Tibial nerve (tissue), 4 donors: Measurements from ENCODE around the gene MLKL.

Source experiments
- EP300 ChIP-seq, 2 donors: sonication (generic); formaldehyde crosslinking; IDR thresholded peaks; one replicate each; pipeline ENCODE4 v1.6.1; 2017; ENCODE audit warnings: antibody characterized with exemption in 2 of 2, mild to moderate bottlenecking in 1 of 2
- POLR2A ChIP-seq, 2 donors: fragments of 450-650 bp; IDR thresholded peaks; one replicate each; pipeline ENCODE4 v1.6.1; 2017; ENCODE audit warnings: antibody characterized with exemption in 2 of 2, mild to moderate bottlenecking in 2 of 2, moderate library complexity in 2 of 2
- TF ChIP-seq, protein P1 (sequence below), 5 experiments: fragments of 200-600 bp in 3 of 5; fragments of 450-650 bp in 2 of 5; sonication (generic) in 3 of 5; IDR thresholded peaks; one replicate each; pipeline ENCODE4 v1.5.1; 2016 to 2019; ENCODE audit warnings: antibody characterized with exemption in 5 of 5, mild to moderate bottlenecking in 3 of 5, moderate library complexity in 2 of 5

- TF ChIP-seq, protein P1, sequence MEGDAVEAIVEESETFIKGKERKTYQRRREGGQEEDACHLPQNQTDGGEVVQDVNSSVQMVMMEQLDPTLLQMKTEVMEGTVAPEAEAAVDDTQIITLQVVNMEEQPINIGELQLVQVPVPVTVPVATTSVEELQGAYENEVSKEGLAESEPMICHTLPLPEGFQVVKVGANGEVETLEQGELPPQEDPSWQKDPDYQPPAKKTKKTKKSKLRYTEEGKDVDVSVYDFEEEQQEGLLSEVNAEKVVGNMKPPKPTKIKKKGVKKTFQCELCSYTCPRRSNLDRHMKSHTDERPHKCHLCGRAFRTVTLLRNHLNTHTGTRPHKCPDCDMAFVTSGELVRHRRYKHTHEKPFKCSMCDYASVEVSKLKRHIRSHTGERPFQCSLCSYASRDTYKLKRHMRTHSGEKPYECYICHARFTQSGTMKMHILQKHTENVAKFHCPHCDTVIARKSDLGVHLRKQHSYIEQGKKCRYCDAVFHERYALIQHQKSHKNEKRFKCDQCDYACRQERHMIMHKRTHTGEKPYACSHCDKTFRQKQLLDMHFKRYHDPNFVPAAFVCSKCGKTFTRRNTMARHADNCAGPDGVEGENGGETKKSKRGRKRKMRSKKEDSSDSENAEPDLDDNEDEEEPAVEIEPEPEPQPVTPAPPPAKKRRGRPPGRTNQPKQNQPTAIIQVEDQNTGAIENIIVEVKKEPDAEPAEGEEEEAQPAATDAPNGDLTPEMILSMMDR (IDR thresholded peaks at IDR 0.05) = no peak
- no peak for TF ChIP-seq POLR2A (IDR thresholded peaks at IDR 0.05)
- TF ChIP-seq EP300 (IDR thresholded peaks at IDR 0.05) = no peak
These were observed 18.3 kb upstream of the MLKL start for GRCh38 chr16:74718741-74719610.
